ENCODE measurements around the gene RIC1.

DNA sequence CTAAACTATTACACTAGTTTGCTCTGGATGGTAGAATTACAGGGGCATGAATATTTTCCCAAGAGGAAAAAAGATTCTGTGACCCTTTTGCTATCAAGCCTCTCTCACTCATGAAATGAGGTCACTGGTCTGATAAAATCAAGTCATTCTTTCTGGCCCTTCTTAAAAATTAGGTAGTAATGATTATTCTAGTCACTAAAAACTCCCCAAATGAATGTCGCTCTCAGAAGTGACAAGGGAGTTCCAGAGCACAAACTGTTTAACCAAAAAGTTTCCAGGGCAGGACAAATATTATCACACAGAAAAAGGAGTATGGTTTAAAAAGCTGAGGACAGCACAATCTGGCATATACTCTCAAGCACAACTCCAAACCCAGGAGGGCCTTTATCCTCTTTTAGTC, 191.5 kb downstream of the RIC1 start:
- TF ChIP-seq MIER3 (CRISPR knock-in tag; IDR thresholded peaks at IDR 0.05; ENCODE audit: borderline replicate concordance) (no peak), ESRRA (CRISPR knock-in tag; IDR thresholded peaks at IDR 0.05; ENCODE audit: low read depth) (no peak), POLR2A (IDR thresholded peaks at IDR 0.05; ENCODE audit: insufficient read depth in 1 of 2, low read depth in 2 of 2, low read length in 2 of 2) (no peak), CBX5 (CRISPR knock-in tag; IDR thresholded peaks at IDR 0.05; ENCODE audit: borderline replicate concordance) (no peak), SETDB1 (CRISPR knock-in tag; IDR thresholded peaks at IDR 0.05; ENCODE audit: borderline replicate concordance) (no peak), FIP1L1 (IDR thresholded peaks at IDR 0.05; ENCODE audit: borderline replicate concordance, insufficient read depth, low read depth, low read length) (no peak), SP2 (CRISPR knock-in tag; IDR thresholded peaks at IDR 0.05) (no peak), DR1 (CRISPR knock-in tag; IDR thresholded peaks at IDR 0.05) (no peak)
- TF ChIP-seq, protein P1, sequence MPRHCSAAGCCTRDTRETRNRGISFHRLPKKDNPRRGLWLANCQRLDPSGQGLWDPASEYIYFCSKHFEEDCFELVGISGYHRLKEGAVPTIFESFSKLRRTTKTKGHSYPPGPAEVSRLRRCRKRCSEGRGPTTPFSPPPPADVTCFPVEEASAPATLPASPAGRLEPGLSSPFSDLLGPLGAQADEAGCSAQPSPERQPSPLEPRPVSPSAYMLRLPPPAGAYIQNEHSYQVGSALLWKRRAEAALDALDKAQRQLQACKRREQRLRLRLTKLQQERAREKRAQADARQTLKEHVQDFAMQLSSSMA (CRISPR knock-in tag; IDR thresholded peaks at IDR 0.05) = no peak
- TF ChIP-seq, protein P2, sequence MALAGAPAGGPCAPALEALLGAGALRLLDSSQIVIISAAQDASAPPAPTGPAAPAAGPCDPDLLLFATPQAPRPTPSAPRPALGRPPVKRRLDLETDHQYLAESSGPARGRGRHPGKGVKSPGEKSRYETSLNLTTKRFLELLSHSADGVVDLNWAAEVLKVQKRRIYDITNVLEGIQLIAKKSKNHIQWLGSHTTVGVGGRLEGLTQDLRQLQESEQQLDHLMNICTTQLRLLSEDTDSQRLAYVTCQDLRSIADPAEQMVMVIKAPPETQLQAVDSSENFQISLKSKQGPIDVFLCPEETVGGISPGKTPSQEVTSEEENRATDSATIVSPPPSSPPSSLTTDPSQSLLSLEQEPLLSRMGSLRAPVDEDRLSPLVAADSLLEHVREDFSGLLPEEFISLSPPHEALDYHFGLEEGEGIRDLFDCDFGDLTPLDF (CRISPR knock-in tag; IDR thresholded peaks at IDR 0.05) = no peak
- TF ChIP-seq, protein P3, sequence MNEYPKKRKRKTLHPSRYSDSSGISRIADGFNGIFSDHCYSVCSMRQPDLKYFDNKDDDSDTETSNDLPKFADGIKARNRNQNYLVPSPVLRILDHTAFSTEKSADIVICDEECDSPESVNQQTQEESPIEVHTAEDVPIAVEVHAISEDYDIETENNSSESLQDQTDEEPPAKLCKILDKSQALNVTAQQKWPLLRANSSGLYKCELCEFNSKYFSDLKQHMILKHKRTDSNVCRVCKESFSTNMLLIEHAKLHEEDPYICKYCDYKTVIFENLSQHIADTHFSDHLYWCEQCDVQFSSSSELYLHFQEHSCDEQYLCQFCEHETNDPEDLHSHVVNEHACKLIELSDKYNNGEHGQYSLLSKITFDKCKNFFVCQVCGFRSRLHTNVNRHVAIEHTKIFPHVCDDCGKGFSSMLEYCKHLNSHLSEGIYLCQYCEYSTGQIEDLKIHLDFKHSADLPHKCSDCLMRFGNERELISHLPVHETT (CRISPR knock-in tag; conservative IDR thresholded peaks at IDR 0.05) = no peak
- TF ChIP-seq, protein P4, sequence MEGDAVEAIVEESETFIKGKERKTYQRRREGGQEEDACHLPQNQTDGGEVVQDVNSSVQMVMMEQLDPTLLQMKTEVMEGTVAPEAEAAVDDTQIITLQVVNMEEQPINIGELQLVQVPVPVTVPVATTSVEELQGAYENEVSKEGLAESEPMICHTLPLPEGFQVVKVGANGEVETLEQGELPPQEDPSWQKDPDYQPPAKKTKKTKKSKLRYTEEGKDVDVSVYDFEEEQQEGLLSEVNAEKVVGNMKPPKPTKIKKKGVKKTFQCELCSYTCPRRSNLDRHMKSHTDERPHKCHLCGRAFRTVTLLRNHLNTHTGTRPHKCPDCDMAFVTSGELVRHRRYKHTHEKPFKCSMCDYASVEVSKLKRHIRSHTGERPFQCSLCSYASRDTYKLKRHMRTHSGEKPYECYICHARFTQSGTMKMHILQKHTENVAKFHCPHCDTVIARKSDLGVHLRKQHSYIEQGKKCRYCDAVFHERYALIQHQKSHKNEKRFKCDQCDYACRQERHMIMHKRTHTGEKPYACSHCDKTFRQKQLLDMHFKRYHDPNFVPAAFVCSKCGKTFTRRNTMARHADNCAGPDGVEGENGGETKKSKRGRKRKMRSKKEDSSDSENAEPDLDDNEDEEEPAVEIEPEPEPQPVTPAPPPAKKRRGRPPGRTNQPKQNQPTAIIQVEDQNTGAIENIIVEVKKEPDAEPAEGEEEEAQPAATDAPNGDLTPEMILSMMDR (CRISPR knock-in tag; IDR thresholded peaks at IDR 0.05) = no peak
